WTC11 (cell line): ENCODE results near the gene LPCAT1.

Experiments used
- ATF6 ChIP-seq: sonication (generic); formaldehyde crosslinking; IDR thresholded peaks from 2 replicates; pipeline ENCODE4 v1.8.1; 2023; ENCODE audit warnings: mild to moderate bottlenecking, missing genetic modification reagents
- CREB1 ChIP-seq: sonication (generic); formaldehyde crosslinking; IDR thresholded peaks from 2 replicates; pipeline ENCODE4 v1.8.0; 2023; ENCODE audit warnings: mild to moderate bottlenecking, missing genetic modification reagents
- CTCF ChIP-seq: fragments of 200-600 bp; IDR thresholded peaks from 2 replicates; pipeline ENCODE4 v1.8.0; 2022; ENCODE audit warnings: antibody characterized with exemption
- E2F1 ChIP-seq: sonication (generic); formaldehyde crosslinking; IDR thresholded peaks from 2 replicates; pipeline ENCODE4 v1.8.0; 2022; ENCODE audit warnings: mild to moderate bottlenecking, missing genetic modification reagents
- ELF4 ChIP-seq: sonication (generic); formaldehyde crosslinking; IDR thresholded peaks from 2 replicates; pipeline ENCODE4 v1.8.1; 2022; ENCODE audit warnings: low read depth, mild to moderate bottlenecking, moderate library complexity, missing genetic modification reagents
- ESRRA ChIP-seq: sonication (generic); formaldehyde crosslinking; IDR thresholded peaks from 2 replicates; pipeline ENCODE4 v1.8.1; 2022; ENCODE audit warnings: mild to moderate bottlenecking, missing genetic modification reagents, borderline replicate concordance
- HMGXB4 ChIP-seq: sonication (generic); formaldehyde crosslinking; IDR thresholded peaks from 2 replicates; pipeline ENCODE4 v1.8.1; 2023; ENCODE audit warnings: mild to moderate bottlenecking, moderate library complexity, missing genetic modification reagents
- IRF2 ChIP-seq: sonication (generic); formaldehyde crosslinking; IDR thresholded peaks from 2 replicates; pipeline ENCODE4 v1.8.0; 2022; ENCODE audit warnings: low read depth, missing genetic modification reagents, borderline replicate concordance
- MLX ChIP-seq: sonication (generic); formaldehyde crosslinking; IDR thresholded peaks from 2 replicates; pipeline ENCODE4 v1.8.1; 2023; ENCODE audit warnings: mild to moderate bottlenecking, missing genetic modification reagents, moderate library complexity
- MXD4 ChIP-seq: fragments of 250-450 bp; sonication (Bioruptor Pico); IDR thresholded peaks from 2 replicates; pipeline ENCODE4 v1.8.0; 2021; ENCODE audit warnings: mild to moderate bottlenecking, moderate library complexity, borderline replicate concordance
- NR3C1 ChIP-seq: sonication (generic); formaldehyde crosslinking; conservative IDR thresholded peaks from 2 replicates; pipeline ENCODE4 v1.8.1; 2023; ENCODE audit warnings: low read depth, mild to moderate bottlenecking, missing genetic modification reagents
- ZNF263 ChIP-seq: sonication (generic); formaldehyde crosslinking; IDR thresholded peaks from 2 replicates; pipeline ENCODE4 v1.8.1; 2022; ENCODE audit warnings: low read depth, mild to moderate bottlenecking, moderate library complexity, missing genetic modification reagents

GRCh38 chr5:1480217-1480616 is 43.5 kb downstream of the LPCAT1 start:
- TF ChIP-seq IRF2 (CRISPR knock-in tag): no peak
- TF ChIP-seq CTCF: no peak
- TF ChIP-seq MLX (CRISPR knock-in tag): no peak
- no peak for TF ChIP-seq ZNF263
- TF ChIP-seq ELF4: no peak
- TF ChIP-seq MXD4 (CRISPR knock-in tag): no peak
- no peak for TF ChIP-seq CREB1
- TF ChIP-seq ESRRA (CRISPR knock-in tag): no peak
- no peak for TF ChIP-seq HMGXB4 (CRISPR knock-in tag)
- no peak for TF ChIP-seq E2F1 (CRISPR knock-in tag)
- TF ChIP-seq ATF6: no peak
- no peak for TF ChIP-seq NR3C1 (CRISPR knock-in tag)
